Left cardiac atrium (tissue), 2 donors: ENCODE measurements around the gene SLC35A1. TPM values are rescaled to one million over a fixed set of nuclear protein-coding genes. Genes with fewer than 3 reads are reported as not detected.

ENCODE experiments used
- total RNA-seq, 2 donors: library from RNA; stranded (reverse); fragmentation: NEBNext Ultra II Directional; extraction: Animal tissue kit (Norgen Biotek cat#: 25700); gene quantifications; one replicate each; pipeline ENCODE4 v1.2.1, GENCODE V29; 2021
- donor health status: DM: no; HTN: yes; CAD: no; lungs with severe emphysema.
- donor health status: DM: yes; HTN: yes; CAD: no.

The SLC35A1 gene
- total RNA-seq, 2 donors from 2014 or later = 11.5 to 12.6 TPM

Other genes with a start within 250 kb of the SLC35A1 start
- gene SMIM8, start 150.4 kb upstream of the SLC35A1 start, total RNA-seq = 10 to 100 TPM; 13.2 to 14.6 TPM
- not detected for gene GJB7, start 143.7 kb upstream of the SLC35A1 start, total RNA-seq
- 1 to 10 TPM; 2.3 to 2.4 TPM for gene C6orf163, start 128.2 kb upstream of the SLC35A1 start, total RNA-seq
- under 1 TPM; 0.18 to 0.42 TPM for gene CFAP206, start 65.0 kb upstream of the SLC35A1 start, total RNA-seq
- 10 to 100 TPM; 19.0 to 27.9 TPM for gene RARS2, start 117.0 kb downstream of the SLC35A1 start, total RNA-seq
- 10 to 100 TPM; 18.5 to 21.2 TPM for gene ORC3, start 117.2 kb downstream of the SLC35A1 start, total RNA-seq
- 10 to 100 TPM; 34.0 to 38.1 TPM for gene AKIRIN2, start 229.3 kb downstream of the SLC35A1 start, total RNA-seq